HepG2 (cell line): Measurements from ENCODE around the gene HSD17B2. TPM values are rescaled to one million over a fixed set of nuclear protein-coding genes. Genes with fewer than 3 reads are reported as not detected.

Experiments
- ARID5B ChIP-seq: IDR thresholded peaks from 2 replicates; pipeline ENCODE4 v1.4.0; 2020; ENCODE audit warnings: mild to moderate bottlenecking, missing genetic modification reagents
- ASH2L ChIP-seq: fragments of 300-600, 200-600 bp; sonication (generic); IDR thresholded peaks from 2 replicates; pipeline ENCODE4 v1.7.0; 2017; ENCODE audit warnings: low read depth, mild to moderate bottlenecking, moderate library complexity, mixed read lengths, low read length; ENCODE audit not compliant: insufficient read length
- ATF4 ChIP-seq, 2 experiments: fragments of 450-650 bp in 1 of 2; sonication (generic) in 1 of 2; formaldehyde crosslinking; IDR thresholded peaks; 2 replicates each; pipeline versions ENCODE4 v1.5.0 to v1.8.0; 2020 to 2022; ENCODE audit warnings: mild to moderate bottlenecking in 1 of 2, missing genetic modification reagents in 1 of 2
- RERE ChIP-seq: IDR thresholded peaks from 2 replicates; pipeline ENCODE4 v1.6.1; 2016; ENCODE audit warnings: low read depth, missing genetic modification reagents, missing compliant biosample characterization
- U2AF2 ChIP-seq: fragments of 200-400 bp; formaldehyde crosslinking; IDR thresholded peaks from 2 replicates; pipeline ENCODE4 v1.6.1; 2017; ENCODE audit warnings: low read depth, mild to moderate bottlenecking, low read length
- ZBTB39 ChIP-seq: sonication (generic); formaldehyde crosslinking; IDR thresholded peaks from 2 replicates; pipeline ENCODE4 v1.5.0; 2020; ENCODE audit warnings: missing genetic modification reagents
- ZBTB7B ChIP-seq: sonication (generic); formaldehyde crosslinking; IDR thresholded peaks from 2 replicates; pipeline ENCODE4 v1.4.0; 2020; ENCODE audit warnings: missing genetic modification reagents
- ZNF496 ChIP-seq: sonication (generic); formaldehyde crosslinking; IDR thresholded peaks from 2 replicates; pipeline ENCODE4 v1.8.1; 2023; ENCODE audit warnings: mild to moderate bottlenecking, moderate library complexity, missing genetic modification reagents; ENCODE audit not compliant: insufficient replicate concordance
- ZNF567 ChIP-seq: sonication (generic); formaldehyde crosslinking; IDR thresholded peaks from 2 replicates; pipeline ENCODE4 v1.8.1; 2023; ENCODE audit warnings: mild to moderate bottlenecking, missing genetic modification reagents, borderline replicate concordance
- ZNF709 ChIP-seq: sonication (generic); formaldehyde crosslinking; IDR thresholded peaks from 2 replicates; pipeline ENCODE4 v1.5.0; 2020; ENCODE audit warnings: mild to moderate bottlenecking, missing genetic modification reagents
- ZNF761 ChIP-seq: sonication (generic); formaldehyde crosslinking; conservative IDR thresholded peaks from 2 replicates; pipeline ENCODE4 v1.4.0; 2020; ENCODE audit warnings: mild to moderate bottlenecking, missing genetic modification reagents
- ZNF784 ChIP-seq: sonication (generic); formaldehyde crosslinking; IDR thresholded peaks from 2 replicates; pipeline ENCODE4 v1.5.1; 2020; ENCODE audit warnings: missing genetic modification reagents, mild to moderate bottlenecking, borderline replicate concordance
- ZNF816 ChIP-seq: sonication (generic); formaldehyde crosslinking; IDR thresholded peaks from 2 replicates; pipeline ENCODE4 v1.8.0; 2022; ENCODE audit warnings: missing genetic modification reagents, mild to moderate bottlenecking, borderline replicate concordance
- ZSCAN12 ChIP-seq: sonication (generic); formaldehyde crosslinking; IDR thresholded peaks from 2 replicates; pipeline ENCODE4 v1.9.0; 2021; ENCODE audit warnings: mild to moderate bottlenecking, missing genetic modification reagents
- polyA plus RNA-seq, 8 experiments: library from polyadenylated mRNA; depleted of rRNA in 3 of 8; stranded (reverse) in 7 of 8; unstranded in 1 of 8; fragments of >200 nt; fragmentation: Illumina TruSeq in 4 of 8; extraction: Trizol in 4 of 8; gene quantifications; 2 replicates each; pipeline versions ENCODE4 v1.2.1 to v1.2.3, GENCODE V29; 2011 to 2016; ENCODE audit warnings: low read depth in 4 of 8, missing spikeins in 1 of 8, mixed read lengths in 1 of 8; ENCODE audit not compliant: insufficient read depth in 1 of 8
- total RNA-seq, 5 experiments: library from RNA; depleted of rRNA; stranded (reverse); fragments of >200 nt; fragmentation: Illumina TruSeq; extraction: Trizol; gene quantifications; 2 replicates each; pipeline ENCODE4 v1.2.3, GENCODE V29; 2016; ENCODE audit warnings: low read depth in 1 of 5

HSD17B2 gene
- total and polyA plus RNA-seq, 2 of the 13 experiments (the other 11 are each of a cell fraction or from before 2014, with no cell fraction given) = 26.3 to 69.3 TPM

GRCh38 chr16:82055728-82056549 lies 20.9 kb downstream of the HSD17B2 start (continued):
- TF ChIP-seq RERE = peak; percentile 89
- no peak for TF ChIP-seq U2AF2
- TF ChIP-seq ZNF567 (CRISPR knock-in tag) = no peak
- no peak for TF ChIP-seq ZNF496 (CRISPR knock-in tag)
- no peak for TF ChIP-seq ZSCAN12 (CRISPR knock-in tag)
- peak; percentile 97 for TF ChIP-seq ARID5B (CRISPR knock-in tag)
- TF ChIP-seq ASH2L = peak; percentile 52
- no peak for TF ChIP-seq ZNF784 (CRISPR knock-in tag)
- 0 out of 2 replicates have a peak, but pooled peaks have one; percentile 16 for TF ChIP-seq ZBTB39 (CRISPR knock-in tag)
- peak; percentile 28; the same call in 1 of the 2 replicates for TF ChIP-seq ZBTB7B
- TF ChIP-seq ATF4 (CRISPR knock-in tag; IDR thresholded peaks at IDR 0.05) = no peak; a peak in 1 of 4 replicates
- no peak for TF ChIP-seq ZNF761 (CRISPR knock-in tag)
- TF ChIP-seq ZNF709 (CRISPR knock-in tag) = no peak
- peak; percentile 60; the same call in 1 of the 2 replicates for TF ChIP-seq ZNF816 (CRISPR knock-in tag)
